KBM-7 (cell line): Measurements from ENCODE around the gene CDC37.
"Not testable (repeated sequence)": the region's sequence is repeated elsewhere in the genome, so short reads cannot be mapped to it uniquely, and the experiment has no call there.

Experiments
- DNase-seq: peaks from one replicate; pipeline ENCODE4 v3.0.0-alpha.2; 2015
- in situ Hi-C: fragments of 300-500 bp; cut with MboI; formaldehyde crosslinking; loops from 2 replicates; pipeline ENCODE4 v1.14.3; 2020; ENCODE audit warnings: low sequenced_read_pairs, low pct_unique_long_range_greater_than_20kb, mixed read lengths

CDC37 gene

GRCh38 chr19:10420444-10421239 is 17.3 kb upstream of the CDC37 start, which contains the start of gene PDE4A:
Gene PDE4A (plus strand): TSS chr19:10420538. CDS start chr19:10420765, 227 bp downstream.
- DNase-seq, result peak; percentile 73
- in situ Hi-C loops, result no loop called here

DNA sequence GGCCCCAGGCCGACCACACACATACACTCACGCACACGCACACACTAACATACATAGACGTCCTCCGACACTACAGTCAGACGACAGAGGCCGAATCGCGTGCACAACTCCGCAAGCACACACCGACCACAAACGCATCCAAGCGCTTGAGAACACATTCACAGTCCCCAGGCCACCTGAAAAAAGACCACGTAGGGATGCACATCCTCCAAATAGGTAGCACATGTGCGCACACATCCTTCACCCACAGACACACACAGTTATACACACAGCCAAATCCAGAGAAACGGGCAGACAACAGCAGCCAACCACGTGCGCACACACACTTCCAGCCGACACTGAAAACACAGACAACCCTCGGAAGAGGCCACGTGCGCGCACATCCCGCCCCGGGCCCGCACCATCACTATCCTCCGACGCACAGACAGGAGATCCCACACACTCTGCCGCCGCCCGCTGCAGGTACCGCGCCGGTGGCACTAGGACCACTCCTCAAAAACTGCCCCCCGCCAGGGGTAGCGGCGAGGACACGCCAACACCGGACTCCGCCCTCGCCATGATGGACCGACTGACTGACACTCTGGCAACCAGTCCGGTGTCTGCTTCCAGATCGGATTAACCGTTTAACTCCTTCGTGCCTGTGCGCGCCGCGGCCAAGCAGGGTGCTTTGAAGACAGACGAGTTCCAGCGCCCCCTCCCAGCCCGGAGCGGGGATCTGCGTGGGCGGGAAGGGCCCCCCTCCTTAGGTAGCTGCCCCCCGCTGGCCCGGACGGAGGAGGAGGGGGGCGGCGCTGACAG is 16.5 kb upstream of the CDC37 start:
- DNase-seq, result peak; percentile 93
- in situ Hi-C loops, result no loop called here

- in situ Hi-C loops, result no loop called here
These were observed 15.9 kb upstream of the CDC37 start for GRCh38 chr19:10419200-10419645.

DNA sequence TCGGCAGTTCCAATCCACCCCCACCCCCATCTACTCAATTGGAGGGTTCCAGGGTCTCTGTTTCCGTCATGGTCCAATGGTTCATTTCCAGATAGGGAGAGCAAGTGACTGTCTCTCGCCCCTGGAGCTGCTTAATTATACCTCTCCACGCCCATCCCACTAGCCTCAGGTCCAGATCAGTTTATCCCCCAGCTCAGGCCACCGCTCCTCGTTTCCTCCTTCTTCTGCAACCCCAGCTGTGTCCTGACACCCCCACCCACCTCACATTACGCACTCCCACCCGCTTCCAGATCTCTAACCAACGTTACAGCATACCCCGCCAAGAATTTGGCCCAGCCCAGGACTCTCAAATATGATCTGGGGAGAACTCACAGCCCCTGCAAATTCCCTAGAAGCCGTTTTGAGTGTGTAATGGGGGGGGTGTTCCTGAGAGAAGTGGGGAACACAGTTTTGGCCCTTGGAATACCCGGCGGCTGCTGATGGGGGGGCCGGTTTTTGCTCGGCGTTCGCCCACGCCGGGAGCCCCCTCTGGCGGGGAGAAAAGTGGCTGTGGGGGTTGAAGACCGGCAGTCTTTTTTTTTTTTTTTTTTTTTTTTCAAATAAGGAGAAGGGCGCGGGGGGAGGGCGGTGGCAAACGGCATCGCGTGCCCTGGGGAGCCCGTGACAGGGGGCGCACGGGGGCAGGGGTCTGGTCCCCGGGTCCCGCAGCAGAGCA is 15.3 kb upstream of the CDC37 start:
- in situ Hi-C loops, result no loop called here
- peak; percentile 54 for DNase-seq

More at GRCh38 chr19:10419200-10419645, 15.9 kb upstream of the CDC37 start:
- DNase-seq, result no peak

GRCh38 chr19:10418235-10418484 is 14.8 kb upstream of the CDC37 start:
- no peak for DNase-seq

GRCh38 chr19:10417541-10418234 is 14.3 kb upstream of the CDC37 start:
- in situ Hi-C loops, result no loop called here
- peak; percentile 32 for DNase-seq

More at GRCh38 chr19:10418235-10418484, 14.8 kb upstream of the CDC37 start:
- in situ Hi-C loops, result no loop called here

DNA sequence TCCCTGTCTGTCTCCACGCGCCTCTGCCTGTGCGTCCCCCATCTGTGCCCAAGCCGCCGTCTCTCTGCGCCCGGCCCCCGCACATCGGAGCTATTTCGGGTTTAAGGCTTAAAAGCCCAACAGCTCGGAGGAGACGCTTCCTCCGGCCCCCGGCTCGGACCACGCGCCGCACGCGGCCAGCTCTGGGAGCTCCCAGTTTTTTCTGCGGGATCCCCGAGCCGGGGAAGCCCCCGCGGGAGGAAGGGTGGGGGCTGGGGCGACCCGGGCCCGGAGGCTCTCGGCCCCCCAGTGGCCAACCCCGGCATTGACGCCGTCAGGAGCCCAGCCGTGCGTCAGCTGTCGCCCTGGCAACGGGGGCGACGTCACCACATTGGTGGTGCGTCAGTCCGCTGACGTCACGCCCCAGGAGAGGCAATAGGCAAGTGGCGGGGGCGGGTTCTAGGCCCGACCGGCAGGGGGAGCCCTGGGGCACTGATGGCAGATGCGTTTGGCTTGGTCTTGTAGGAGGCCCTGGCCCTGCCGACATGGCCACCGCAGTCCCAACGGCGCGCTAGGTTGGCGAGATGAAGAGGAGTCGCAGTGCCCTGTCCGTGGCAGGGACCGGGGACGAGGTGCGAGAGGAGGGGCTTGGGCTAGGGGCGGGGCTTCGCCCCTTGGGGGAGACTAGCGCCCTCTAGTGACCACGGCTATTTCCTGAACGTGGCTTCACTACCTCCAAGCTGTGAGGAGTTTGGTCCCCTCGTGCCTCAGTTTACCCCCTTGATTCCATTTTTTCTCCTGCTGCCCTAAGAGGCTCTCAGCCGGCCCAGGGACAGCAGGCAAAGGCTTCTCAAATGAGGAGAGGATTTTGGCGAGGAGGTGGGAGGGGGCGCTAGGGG is 13.3 kb upstream of the CDC37 start:
- peak; percentile 98 for DNase-seq
- in situ Hi-C loops, result no loop called here

DNA sequence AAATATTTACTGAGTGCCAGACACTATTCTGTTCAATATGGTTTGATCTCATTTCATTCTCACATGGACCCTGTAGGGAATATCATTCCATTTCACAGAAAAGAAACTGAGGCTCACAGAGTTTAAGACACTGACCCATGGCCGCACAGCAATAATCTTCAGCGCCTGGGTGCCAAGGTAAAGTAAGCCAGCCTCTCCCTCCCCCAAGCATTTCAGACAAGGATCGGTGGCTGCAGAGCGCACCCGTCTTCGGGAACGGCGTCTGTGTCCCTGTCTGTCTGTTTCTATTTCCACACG is 12.7 kb upstream of the CDC37 start:
- no peak for DNase-seq
- in situ Hi-C loops, result no loop called here

GRCh38 chr19:10412257-10412977 is 9.1 kb upstream of the CDC37 start:
- DNase-seq, result no peak

GRCh38 chr19:10411224-10411623 is 7.9 kb upstream of the CDC37 start:
- in situ Hi-C loops, result not testable (repeated sequence)

More at GRCh38 chr19:10412257-10412977, 9.1 kb upstream of the CDC37 start:
- in situ Hi-C loops, result no loop called here

GRCh38 chr19:10408511-10409283 is 5.4 kb upstream of the CDC37 start:
- DNase-seq, result peak; percentile 74
- in situ Hi-C loops, result no loop called here

More at GRCh38 chr19:10411224-10411623, 7.9 kb upstream of the CDC37 start:
- not testable (repeated sequence) for DNase-seq

GRCh38 chr19:10407096-10407495 is 3.8 kb upstream of the CDC37 start:
- in situ Hi-C loops, result no loop called here
- DNase-seq, result no peak

DNA sequence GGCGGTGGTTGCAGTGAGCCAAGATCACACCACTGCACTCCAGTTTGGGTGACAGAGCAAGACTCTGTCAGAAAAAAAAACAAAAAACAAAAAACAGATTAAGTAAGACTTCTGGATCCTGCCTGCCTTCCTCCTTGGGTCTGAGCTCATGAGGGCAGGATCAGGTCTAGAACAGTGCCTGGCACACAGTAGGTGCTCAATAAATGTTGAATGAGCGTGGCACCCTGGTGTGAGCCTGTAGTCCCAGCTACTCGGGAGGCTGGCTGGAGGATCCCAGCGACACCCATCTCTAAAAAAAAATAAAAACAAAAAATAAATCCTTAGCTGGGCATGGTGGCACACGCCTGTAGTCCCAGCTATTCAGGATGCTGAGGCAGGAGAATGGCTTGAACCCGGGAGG is 2.8 kb upstream of the CDC37 start:
- DNase-seq, result no peak
- in situ Hi-C loops, result no loop called here

DNA sequence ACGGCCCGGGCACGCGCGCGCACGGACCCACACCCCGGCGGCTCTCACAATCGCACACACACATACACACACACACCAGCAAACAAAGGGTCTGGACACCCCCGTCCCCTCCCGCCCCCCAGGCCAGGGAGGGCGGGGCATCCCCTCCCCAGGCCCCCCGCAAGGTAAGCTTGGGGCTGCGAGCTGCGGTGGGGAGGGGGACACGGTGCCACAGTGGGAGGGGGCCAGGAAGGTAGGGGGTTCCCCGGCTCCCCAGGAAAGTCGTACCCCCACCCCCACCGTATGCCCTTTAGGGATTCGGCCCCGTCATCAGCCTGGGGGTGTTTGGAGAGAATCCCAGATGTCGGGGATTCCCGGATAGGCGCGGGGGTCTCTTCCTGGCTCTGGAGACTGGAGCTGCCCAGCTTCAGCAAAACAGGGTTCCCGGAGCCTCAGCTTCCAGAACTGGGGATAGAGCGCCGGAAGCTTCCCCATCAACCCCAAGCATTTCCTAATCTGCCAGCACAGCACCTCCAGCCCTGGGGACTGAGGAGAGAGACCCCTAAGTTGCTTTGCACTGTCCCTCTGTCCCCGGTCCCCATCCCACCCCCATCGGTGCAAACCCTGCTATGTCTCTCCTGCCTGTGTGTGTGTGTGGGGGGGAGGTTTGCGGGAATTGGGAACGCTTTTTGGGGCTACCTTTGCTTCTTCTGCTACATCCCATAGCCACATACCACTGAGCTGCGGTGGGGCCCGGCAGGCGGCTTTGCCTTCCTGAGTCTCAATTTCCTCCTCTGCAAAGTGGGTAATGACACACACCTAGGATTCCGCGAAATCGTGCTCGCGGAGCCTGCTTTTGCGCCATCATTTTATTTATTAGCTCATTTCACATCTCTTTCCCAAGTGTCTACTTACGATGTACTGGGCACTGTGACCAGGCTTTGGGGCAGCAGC is 1.8 kb upstream of the CDC37 start:
- no peak for DNase-seq
- in situ Hi-C loops, result no loop called here

DNA sequence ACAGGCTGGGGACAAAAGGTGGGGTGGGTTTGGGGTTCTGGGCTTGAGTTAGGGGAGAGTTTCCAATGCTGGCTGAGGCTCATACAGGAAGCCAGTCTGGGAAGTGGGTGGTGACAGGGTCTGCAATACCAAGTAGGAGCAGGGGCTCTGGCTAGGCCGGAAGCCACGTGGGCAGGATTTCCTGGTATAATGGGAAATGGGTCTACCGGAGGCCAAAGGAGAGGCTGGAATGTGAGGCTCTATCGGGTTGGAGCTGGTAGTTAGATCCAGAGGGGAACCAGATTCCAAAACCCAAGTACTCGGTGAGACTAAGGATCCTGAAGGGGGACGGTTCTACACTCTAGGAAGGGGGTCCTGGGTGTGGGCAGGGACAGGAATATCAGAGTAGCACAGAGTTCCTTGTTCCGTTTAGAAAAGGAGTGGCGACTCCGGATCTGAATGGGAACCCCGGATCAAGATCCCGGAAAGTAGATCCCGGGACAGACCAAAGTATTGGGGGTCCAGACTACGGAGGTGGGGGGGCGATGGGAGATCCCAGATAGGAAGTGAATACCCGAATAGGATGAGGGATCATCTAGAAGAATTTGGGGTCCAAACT is 802 bp downstream of the CDC37 start:
- in situ Hi-C loops, result no loop called here
- peak; percentile 38 for DNase-seq

DNA sequence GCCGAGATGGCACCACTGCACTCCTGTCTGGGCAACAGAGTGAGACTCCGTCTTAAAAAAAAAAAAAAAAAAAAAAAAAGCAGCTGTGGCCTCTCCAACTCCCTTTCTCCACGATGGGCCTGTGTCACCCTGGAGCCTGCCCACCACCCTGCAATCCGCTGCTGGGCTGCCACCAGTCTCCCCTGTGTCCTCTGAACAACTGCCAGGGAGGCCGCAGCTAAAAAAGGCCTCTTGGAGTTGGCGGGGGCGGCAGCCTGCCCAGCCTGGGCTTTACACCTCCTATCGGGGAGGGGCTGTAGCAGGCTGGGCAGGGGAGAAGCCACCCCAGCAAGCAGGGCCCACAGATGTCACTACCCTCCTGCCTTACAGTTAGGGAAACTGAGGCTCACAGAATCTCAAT is 3.5 kb downstream of the CDC37 start:
- DNase-seq, result no peak
- in situ Hi-C loops, result loop anchor here (10.0 kb wide), 1 partner anchor 135 kb away; no protein-coding TSS in a partner anchor
